DOHH2 (cell line): ENCODE results near the gene CNTN5.

Source experiments
- EZH2phosphoT487 ChIP-seq: fragments of 200-600 bp; sonication (generic); IDR thresholded peaks from 2 replicates; pipeline ENCODE4 v1.6.1; 2017; ENCODE audit warnings: borderline replicate concordance, mild to moderate bottlenecking, antibody characterized with exemption, low read length, moderate library complexity, mixed read lengths
- TF ChIP-seq, protein P1 (sequence below): fragments of 200-600 bp; sonication (generic); IDR thresholded peaks from one replicate; pipeline ENCODE4 v1.5.1; 2014; ENCODE audit warnings: antibody characterized with exemption, mild to moderate bottlenecking, low read depth, low read length; ENCODE audit not compliant: poor library complexity, severe bottlenecking

DNA sequence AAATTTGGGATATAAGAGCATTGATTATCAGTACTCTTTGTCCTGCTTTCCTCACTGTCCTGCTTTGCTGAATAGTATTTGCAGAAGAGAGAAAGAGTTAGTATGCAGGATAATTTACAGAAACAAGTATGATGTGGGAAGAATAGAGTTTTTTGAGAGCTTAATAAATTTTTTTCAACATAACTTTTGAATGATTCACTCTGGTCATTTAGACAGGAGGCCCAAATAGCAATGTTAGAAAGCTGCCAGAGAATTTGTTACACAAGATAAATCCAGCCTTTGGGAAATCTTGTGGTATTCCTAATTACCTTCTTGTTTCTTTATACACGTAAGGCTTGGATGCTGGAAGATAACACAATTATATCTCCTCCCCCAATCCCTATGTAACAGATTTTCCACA is 484.6 kb downstream of the CNTN5 start:
- TF ChIP-seq, protein P1, sequence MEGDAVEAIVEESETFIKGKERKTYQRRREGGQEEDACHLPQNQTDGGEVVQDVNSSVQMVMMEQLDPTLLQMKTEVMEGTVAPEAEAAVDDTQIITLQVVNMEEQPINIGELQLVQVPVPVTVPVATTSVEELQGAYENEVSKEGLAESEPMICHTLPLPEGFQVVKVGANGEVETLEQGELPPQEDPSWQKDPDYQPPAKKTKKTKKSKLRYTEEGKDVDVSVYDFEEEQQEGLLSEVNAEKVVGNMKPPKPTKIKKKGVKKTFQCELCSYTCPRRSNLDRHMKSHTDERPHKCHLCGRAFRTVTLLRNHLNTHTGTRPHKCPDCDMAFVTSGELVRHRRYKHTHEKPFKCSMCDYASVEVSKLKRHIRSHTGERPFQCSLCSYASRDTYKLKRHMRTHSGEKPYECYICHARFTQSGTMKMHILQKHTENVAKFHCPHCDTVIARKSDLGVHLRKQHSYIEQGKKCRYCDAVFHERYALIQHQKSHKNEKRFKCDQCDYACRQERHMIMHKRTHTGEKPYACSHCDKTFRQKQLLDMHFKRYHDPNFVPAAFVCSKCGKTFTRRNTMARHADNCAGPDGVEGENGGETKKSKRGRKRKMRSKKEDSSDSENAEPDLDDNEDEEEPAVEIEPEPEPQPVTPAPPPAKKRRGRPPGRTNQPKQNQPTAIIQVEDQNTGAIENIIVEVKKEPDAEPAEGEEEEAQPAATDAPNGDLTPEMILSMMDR: no peak
- no peak for TF ChIP-seq EZH2phosphoT487
